GM12875 (cell line): ENCODE data around the gene OCLN.
"Not testable (repeated sequence)": the region's sequence is repeated elsewhere in the genome, so short reads cannot be mapped to it uniquely, and the experiment has no call there.

Experiments
- H3K4me3 ChIP-seq: one replicate; pipeline ENCODE4 v1.5.1; 2011; ENCODE audit warnings: low read depth, low read length, control low read depth
- CTCF ChIP-seq: IDR thresholded peaks from 2 replicates; pipeline ENCODE4 v1.5.1; 2011; ENCODE audit warnings: low read depth, mild to moderate bottlenecking, control low read depth, inconsistent platforms, low read length, moderate library complexity, borderline replicate concordance; ENCODE audit not compliant: insufficient read depth

OCLN gene

GRCh38 chr5:69542838-69543618, 50.4 kb downstream of the OCLN start:
- H3K4me3 ChIP-seq = not testable (repeated sequence)

DNA sequence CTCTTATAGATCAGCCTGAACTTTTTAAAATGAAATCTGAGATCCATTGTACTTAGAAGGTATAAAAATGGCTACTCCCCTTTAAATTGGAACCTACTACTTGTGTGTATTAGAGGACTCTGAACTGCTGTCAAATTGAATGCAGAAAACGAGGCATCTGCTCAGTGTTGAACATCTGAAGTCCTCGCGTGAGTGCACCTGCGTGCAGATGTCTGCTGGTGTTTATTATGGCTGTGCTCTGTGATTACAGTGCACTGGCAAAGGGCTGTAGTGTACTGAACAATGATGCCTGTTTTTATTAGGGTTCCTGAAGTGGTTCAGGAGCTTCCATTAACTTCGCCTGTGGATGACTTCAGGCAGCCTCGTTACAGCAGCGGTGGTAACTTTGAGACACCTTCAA, 52.0 kb downstream of the OCLN start:
- H3K4me3 ChIP-seq = not testable (repeated sequence)

DNA sequence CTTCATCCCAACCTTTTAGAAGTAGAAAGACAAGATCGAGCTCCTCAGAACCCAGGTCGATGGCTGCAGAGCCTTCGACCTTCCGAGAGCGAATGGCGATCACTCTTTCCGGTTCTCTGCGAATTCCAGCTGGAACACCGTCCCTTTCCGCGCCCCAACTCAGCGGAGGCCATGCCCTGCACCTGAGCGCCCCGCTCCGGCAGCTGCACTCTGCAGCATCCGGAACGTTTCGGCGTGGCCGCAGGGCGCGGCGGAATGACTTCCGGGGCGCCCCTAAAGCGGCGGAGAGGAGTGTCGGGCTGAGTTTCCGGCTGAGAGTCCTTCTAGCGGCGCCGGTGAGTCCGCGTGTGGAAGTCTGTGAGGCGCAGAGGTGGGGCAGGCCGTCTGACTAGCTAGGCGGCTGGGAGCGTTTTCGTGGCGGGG, 67.3 kb downstream of the OCLN start, which contains the start of gene GTF2H2C:
GTF2H2C (plus strand) TSS at position 284 of the 423 bp plus-strand sequence. CDS start 4,942 bp downstream, outside the sequence.
- peak; percentile 28; the same call in 1 of the 2 replicates for TF ChIP-seq CTCF
- H3K4me3 ChIP-seq = peak within 1 kb of the TSS; percentile 47

GRCh38 chr5:69560587-69561431, 68.2 kb downstream of the OCLN start:
- H3K4me3 ChIP-seq = peak overlapping the region; percentile 32

GRCh38 chr5:69566172-69566571, 73.6 kb downstream of the OCLN start:
- H3K4me3 ChIP-seq = not testable (repeated sequence)

- not testable (repeated sequence) for H3K4me3 ChIP-seq
These were observed 75.5 kb downstream of the OCLN start for GRCh38 chr5:69568072-69568471.

GRCh38 chr5:69583356-69583755, 90.8 kb downstream of the OCLN start:
- H3K4me3 ChIP-seq = not testable (repeated sequence)

DNA sequence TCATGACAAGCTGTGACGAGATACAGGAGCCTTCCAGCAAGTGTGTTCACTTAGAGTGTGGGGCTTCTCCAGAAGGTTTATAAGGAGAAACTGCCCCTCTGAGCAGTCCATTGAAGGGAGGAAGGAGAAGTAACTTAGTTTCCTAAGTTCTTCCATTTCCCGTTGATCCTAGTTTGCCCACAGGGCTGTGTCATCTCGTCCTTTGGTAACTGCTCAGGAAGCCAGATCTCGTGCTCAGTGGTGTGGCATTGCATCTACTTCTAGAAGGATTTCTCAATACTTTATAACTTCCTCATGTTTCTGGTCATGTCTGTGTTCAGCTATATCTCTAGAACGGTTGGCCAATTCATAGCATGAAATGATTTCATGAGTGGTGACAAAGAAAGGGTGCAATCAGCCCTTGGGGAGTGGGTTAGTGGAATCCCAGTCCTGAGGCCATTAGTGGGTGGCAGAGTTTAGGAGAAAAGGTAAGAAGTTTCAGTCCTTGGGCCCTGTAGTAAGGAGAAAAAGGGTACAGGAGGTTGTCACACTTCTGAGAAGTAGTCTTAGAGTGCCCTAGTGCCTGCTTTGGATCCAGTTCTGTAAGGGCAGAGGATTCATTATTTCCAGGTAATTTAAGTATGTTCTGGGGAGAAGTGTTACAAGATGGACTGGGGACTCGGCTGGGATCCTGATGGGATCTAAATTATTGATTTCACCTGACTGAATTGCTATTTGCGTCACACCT, 103.7 kb downstream of the OCLN start:
- H3K4me3 ChIP-seq = not testable (repeated sequence)

GRCh38 chr5:69601947-69602346, 109.4 kb downstream of the OCLN start:
- H3K4me3 ChIP-seq = not testable (repeated sequence)

DNA sequence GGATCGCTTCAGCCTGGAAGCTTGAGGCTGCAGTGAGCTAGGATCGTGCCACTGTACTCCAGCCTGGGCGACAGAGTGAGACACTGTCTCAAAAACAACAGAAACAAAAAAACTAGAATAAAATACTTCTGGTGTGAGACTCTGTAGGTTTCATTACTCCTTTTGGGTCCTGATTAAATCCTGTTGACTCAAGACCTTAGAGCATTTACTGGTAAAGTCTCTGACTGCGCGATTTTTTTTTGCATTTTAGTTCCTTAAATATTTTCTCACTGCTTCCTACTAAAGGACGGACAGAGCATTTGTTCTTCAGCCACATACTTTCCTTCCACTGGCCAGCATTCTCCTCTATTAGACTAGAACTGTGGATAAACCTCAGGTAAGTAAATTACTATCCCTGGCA, 114.2 kb downstream of the OCLN start:
- not testable (repeated sequence) for H3K4me3 ChIP-seq
